ENCODE data around the gene RNF14.
A peak's percentile ranks its signal among the peaks of the same experiment; 100 is the strongest.

Gene RNF14

DNA sequence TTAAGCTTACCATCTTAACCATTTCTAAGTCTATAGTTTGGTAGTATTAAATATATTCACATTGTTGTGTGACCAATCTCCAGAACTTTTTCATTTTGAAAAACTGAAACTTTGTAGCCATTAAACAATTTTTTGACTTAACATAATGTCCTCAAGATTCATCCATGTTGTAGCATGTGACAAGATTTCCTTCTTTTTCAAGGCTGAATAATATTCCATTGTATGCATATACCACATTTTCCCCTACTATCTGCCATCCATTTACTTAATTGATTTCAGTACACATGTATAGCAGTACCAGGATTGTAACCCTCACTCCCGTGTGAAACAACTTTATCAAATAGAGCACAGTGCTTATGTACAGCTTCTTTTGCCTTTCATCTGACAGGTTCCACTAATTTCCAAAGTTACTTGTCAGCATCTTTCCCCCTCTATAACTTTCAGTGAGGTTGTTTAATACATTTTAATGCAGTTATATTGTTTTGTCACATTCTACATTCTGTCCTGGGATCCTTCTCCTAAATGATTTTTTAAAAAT, 51.3 kb downstream of the RNF14 start:
- Histone ChIP-seq H3K4me3 (ENCODE audit: low read depth, low read length) (no peak overlapping the region), H3K27me3 (replicated peaks) (no peaks in the 10 kb centered on the region), H3K27ac (no peak overlapping the region), H3K36me3 (replicated peaks) (no peaks in the 10 kb centered on the region)
- TF ChIP-seq, protein P1, sequence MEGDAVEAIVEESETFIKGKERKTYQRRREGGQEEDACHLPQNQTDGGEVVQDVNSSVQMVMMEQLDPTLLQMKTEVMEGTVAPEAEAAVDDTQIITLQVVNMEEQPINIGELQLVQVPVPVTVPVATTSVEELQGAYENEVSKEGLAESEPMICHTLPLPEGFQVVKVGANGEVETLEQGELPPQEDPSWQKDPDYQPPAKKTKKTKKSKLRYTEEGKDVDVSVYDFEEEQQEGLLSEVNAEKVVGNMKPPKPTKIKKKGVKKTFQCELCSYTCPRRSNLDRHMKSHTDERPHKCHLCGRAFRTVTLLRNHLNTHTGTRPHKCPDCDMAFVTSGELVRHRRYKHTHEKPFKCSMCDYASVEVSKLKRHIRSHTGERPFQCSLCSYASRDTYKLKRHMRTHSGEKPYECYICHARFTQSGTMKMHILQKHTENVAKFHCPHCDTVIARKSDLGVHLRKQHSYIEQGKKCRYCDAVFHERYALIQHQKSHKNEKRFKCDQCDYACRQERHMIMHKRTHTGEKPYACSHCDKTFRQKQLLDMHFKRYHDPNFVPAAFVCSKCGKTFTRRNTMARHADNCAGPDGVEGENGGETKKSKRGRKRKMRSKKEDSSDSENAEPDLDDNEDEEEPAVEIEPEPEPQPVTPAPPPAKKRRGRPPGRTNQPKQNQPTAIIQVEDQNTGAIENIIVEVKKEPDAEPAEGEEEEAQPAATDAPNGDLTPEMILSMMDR (IDR thresholded peaks at IDR 0.05; ENCODE audit: low read depth, low read length, missing control alignments) = no peak
- in situ Hi-C loops (cut with HindIII; ENCODE audit: low pct_ligation_motif_present, low sequenced_read_pairs) = no loop called here
- no peak for DNase-seq

DNA sequence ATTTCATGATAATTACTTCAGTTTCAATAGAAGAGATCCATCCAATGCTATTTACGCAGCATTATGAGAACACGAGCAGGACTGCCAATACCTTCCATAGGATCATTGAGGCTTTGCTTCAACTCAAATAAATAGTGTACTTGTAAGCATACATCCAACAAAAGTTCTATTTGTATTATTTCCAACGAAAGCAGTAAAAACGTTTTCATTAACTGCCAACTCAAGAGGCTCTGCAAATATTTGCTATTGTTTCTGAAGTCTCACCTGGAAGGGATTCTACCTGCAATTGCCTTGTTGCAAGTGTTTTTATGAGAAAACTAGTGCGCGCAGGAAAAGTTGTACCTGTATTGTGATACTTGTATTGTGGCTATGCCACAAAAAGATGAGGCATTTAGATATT, 54.9 kb downstream of the RNF14 start:
- Histone ChIP-seq H3K4me3 (ENCODE audit: low read depth, low read length) (no peak overlapping the region), H3K27ac (no peak overlapping the region), H3K27me3 (replicated peaks) (no peaks in the 10 kb centered on the region), H3K36me3 (replicated peaks) (no peaks in the 10 kb centered on the region)
- in situ Hi-C loops (cut with HindIII; ENCODE audit: low pct_ligation_motif_present, low sequenced_read_pairs) = no loop called here
- no peak for DNase-seq
- TF ChIP-seq, protein P1 (IDR thresholded peaks at IDR 0.05; ENCODE audit: low read depth, low read length, missing control alignments) = no peak

DNA sequence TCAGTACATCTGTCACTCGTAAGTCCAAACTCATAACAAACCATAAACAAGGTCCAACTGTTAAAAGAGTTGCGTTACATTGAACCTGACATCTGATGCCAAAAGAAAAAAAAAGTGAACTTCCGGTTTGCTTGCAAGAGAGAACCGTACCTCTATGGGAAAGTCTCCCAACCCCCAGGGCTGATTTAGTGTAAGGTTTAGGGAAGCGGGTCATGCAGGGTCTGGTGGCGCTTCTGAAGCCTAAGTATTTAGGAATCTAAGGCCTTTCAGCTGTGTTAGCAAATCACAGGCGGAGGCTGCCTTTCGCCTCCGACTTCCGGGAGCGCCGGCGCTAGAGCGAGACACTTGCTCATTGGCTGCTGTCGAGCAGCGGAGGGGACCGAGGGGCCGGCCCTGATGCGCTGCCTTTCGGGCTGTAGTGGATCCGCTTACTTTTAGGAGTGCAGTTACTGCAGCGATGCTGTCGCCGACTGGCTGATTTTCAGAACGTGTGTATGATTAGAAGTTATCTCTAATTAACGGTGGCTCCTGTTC, 55.9 kb downstream of the RNF14 start:
- TF ChIP-seq, protein P1 (IDR thresholded peaks at IDR 0.05; ENCODE audit: low read depth, low read length, missing control alignments) = no peak
- Histone ChIP-seq H3K4me3 (ENCODE audit: low read depth, low read length) (peak overlapping the region; percentile 58), H3K27ac (peak overlapping the region; percentile 75), H3K27me3 (replicated peaks) (no peaks in the 10 kb centered on the region), H3K36me3 (replicated peaks) (no peaks in the 10 kb centered on the region)
- peak; percentile 79 for DNase-seq
- in situ Hi-C loops (cut with HindIII; ENCODE audit: low pct_ligation_motif_present, low sequenced_read_pairs) = no loop called here

DNA sequence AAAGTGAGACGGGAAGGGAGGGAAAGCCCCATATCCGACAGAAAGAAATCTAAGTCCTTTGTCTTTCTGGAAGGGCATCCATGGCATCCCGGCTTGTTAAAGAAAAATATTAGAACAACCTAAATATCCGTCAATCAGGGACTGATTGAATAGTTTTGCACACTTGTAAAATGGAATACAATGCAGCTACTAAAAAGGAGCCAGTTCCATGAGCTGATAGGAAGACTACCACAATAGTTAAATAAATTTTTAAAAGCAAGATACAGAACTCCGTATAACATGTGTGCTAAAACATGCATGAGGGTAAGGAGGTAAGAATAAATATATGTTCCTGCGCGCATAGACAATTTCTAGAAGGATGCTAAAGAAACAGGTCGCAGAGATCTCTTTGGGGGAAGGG, 56.7 kb downstream of the RNF14 start:
- no peak overlapping the region for H3K4me3 ChIP-seq (ENCODE audit: low read depth, low read length)
- H3K36me3 ChIP-seq (replicated peaks) = no peaks in the 10 kb centered on the region
- TF ChIP-seq, protein P1 (IDR thresholded peaks at IDR 0.05; ENCODE audit: low read depth, low read length, missing control alignments) = no peak
- no peak for DNase-seq
- H3K27me3 ChIP-seq (replicated peaks) = no peaks in the 10 kb centered on the region
- H3K27ac ChIP-seq = no peak overlapping the region
- in situ Hi-C loops (cut with HindIII; ENCODE audit: low pct_ligation_motif_present, low sequenced_read_pairs) = no loop called here

DNA sequence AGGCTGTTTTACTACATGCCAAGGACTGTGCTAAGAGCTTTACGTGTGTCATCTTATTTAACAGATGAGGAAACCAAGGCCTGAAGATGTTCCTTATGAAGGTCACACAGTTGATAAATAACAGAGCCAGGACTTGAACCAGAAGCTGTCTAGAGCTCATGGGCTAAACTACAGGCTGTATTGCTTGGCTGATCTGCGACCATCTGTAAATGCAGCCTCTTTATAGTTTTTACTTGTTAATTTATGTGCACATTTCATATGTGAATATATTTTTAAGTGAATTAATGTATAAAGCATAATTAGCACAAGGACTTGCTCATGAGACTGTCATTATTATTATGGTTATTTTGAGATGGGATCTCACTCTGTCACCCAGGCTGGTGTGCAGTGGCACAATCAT, 63.2 kb downstream of the RNF14 start:
- DNase-seq = no peak
- no peaks in the 10 kb centered on the region for H3K27me3 ChIP-seq (replicated peaks)
- no peak overlapping the region for H3K27ac ChIP-seq
- no peaks in the 10 kb centered on the region for H3K36me3 ChIP-seq (replicated peaks)
- no peak overlapping the region for H3K4me3 ChIP-seq (ENCODE audit: low read depth, low read length)
- TF ChIP-seq, protein P1 (IDR thresholded peaks at IDR 0.05; ENCODE audit: low read depth, low read length, missing control alignments) = no peak
- in situ Hi-C loops (cut with HindIII; ENCODE audit: low pct_ligation_motif_present, low sequenced_read_pairs) = no loop called here
